ENCODE data around the gene GPR37L1.

GRCh38 chr1:202156590-202156989 is 33.9 kb downstream of the GPR37L1 start:
- no peak for TF ChIP-seq MYC (IDR thresholded peaks at IDR 0.05; ENCODE audit: low read depth, low read length)
- TF ChIP-seq CTCF (IDR thresholded peaks at IDR 0.05; ENCODE audit: low read depth, low read length) = no peak
- no peak for TF ChIP-seq POLR2A (IDR thresholded peaks at IDR 0.05; ENCODE audit: extremely low read depth, insufficient read length)

Measured in NB4 (cell line).